ENCODE results near the gene IFNE.
"Not testable (repeated sequence)": the region's sequence is repeated elsewhere in the genome, so short reads cannot be mapped to it uniquely, and the experiment has no call there.

Gene IFNE

GRCh38 chr9:21502586-21502985, 20.5 kb upstream of the IFNE start:
- DNase-seq (ENCODE audit: extremely low read depth in 1 of 2, low read depth in 1 of 2), result no peak

GRCh38 chr9:21499912-21500311, 17.8 kb upstream of the IFNE start:
- no peak for DNase-seq (ENCODE audit: extremely low read depth in 1 of 2, low read depth in 1 of 2)

- no peak for DNase-seq (ENCODE audit: extremely low read depth in 1 of 2, low read depth in 1 of 2)
Observed at GRCh38 chr9:21491756-21492155, 9.6 kb upstream of the IFNE start.

- no peak for DNase-seq (ENCODE audit: extremely low read depth in 1 of 2, low read depth in 1 of 2)
Observed at GRCh38 chr9:21481470-21482056, 550 bp downstream of the IFNE start.

- no peak for DNase-seq (ENCODE audit: extremely low read depth in 1 of 2, low read depth in 1 of 2)
Observed at GRCh38 chr9:21479152-21479702, 2.9 kb downstream of the IFNE start.

- DNase-seq (ENCODE audit: extremely low read depth in 1 of 2, low read depth in 1 of 2), result no peak
Observed at GRCh38 chr9:21477466-21477865, 4.6 kb downstream of the IFNE start.

GRCh38 chr9:21473236-21473635, 8.9 kb downstream of the IFNE start:
- DNase-seq (ENCODE audit: extremely low read depth in 1 of 2, low read depth in 1 of 2), result no peak

- DNase-seq (ENCODE audit: extremely low read depth in 1 of 2, low read depth in 1 of 2), result no peak
Observed at GRCh38 chr9:21470126-21470525, 12.0 kb downstream of the IFNE start.

GRCh38 chr9:21465859-21466518, 16.1 kb downstream of the IFNE start:
- DNase-seq (ENCODE audit: extremely low read depth in 1 of 2, low read depth in 1 of 2), result no peak

GRCh38 chr9:21465138-21465537, 17.0 kb downstream of the IFNE start:
- no peak for DNase-seq (ENCODE audit: extremely low read depth in 1 of 2, low read depth in 1 of 2)

GRCh38 chr9:21461377-21461776, 20.7 kb downstream of the IFNE start:
- no peak for DNase-seq (ENCODE audit: extremely low read depth in 1 of 2, low read depth in 1 of 2)

- no peak for DNase-seq (ENCODE audit: extremely low read depth in 1 of 2, low read depth in 1 of 2)
Observed at GRCh38 chr9:21455320-21455719, 26.8 kb downstream of the IFNE start.

- no peak for DNase-seq (ENCODE audit: extremely low read depth in 1 of 2, low read depth in 1 of 2)
Observed at GRCh38 chr9:21454149-21454548, 28.0 kb downstream of the IFNE start.

GRCh38 chr9:21452681-21453080, 29.4 kb downstream of the IFNE start:
- no peak for DNase-seq (ENCODE audit: extremely low read depth in 1 of 2, low read depth in 1 of 2)

- no peak for DNase-seq (ENCODE audit: extremely low read depth in 1 of 2, low read depth in 1 of 2)
Observed at GRCh38 chr9:21450733-21451394, 31.2 kb downstream of the IFNE start.

- not testable (repeated sequence) for DNase-seq (ENCODE audit: extremely low read depth in 1 of 2, low read depth in 1 of 2)
Observed at GRCh38 chr9:21449312-21449711, 32.8 kb downstream of the IFNE start.

GRCh38 chr9:21443849-21444625, 38.1 kb downstream of the IFNE start:
- DNase-seq (ENCODE audit: extremely low read depth in 1 of 2, low read depth in 1 of 2), result no peak

- no peak for DNase-seq (ENCODE audit: extremely low read depth in 1 of 2, low read depth in 1 of 2)
Observed at GRCh38 chr9:21440139-21440538, 42.0 kb downstream of the IFNE start, which contains the start of gene IFNA1. IFNA1 (plus strand) TSS chr9:21440439; CDS start chr9:21440508, 69 bp downstream.

- not testable (repeated sequence) for DNase-seq (ENCODE audit: extremely low read depth in 1 of 2, low read depth in 1 of 2)
Observed at GRCh38 chr9:21435015-21435383, 47.1 kb downstream of the IFNE start.

GRCh38 chr9:21434202-21435014, 47.7 kb downstream of the IFNE start:
- peak in 1 of 2 donors; percentile 8 for DNase-seq (ENCODE audit: extremely low read depth in 1 of 2, low read depth in 1 of 2)

Measured in activated CD8-positive, alpha-beta memory T cell treated with anti-CD3 and anti-CD28 coated beads for 1 hour (primary cell).